KOPT-K1 (cell line): ENCODE results near the gene UBR7.

Experiments used
- H3K27ac ChIP-seq: fragments of 200-600 bp; sonication (generic); 2 replicates; pipeline ENCODE4 v1.5.1; 2016; ENCODE audit warnings: antibody characterized with exemption, mild to moderate bottlenecking, low read depth, low read length; ENCODE audit not compliant: poor library complexity, severe bottlenecking
- H3K36me3 ChIP-seq: fragments of 200-600 bp; sonication (generic); 2 replicates; pipeline ENCODE4 v1.5.1; 2017; ENCODE audit warnings: antibody characterized with exemption, mild to moderate bottlenecking, low read length, moderate library complexity; ENCODE audit not compliant: insufficient read depth
- H3K9me3 ChIP-seq: fragments of 200-600 bp; sonication (generic); 2 replicates; pipeline ENCODE4 v1.5.1; 2017; ENCODE audit warnings: antibody characterized with exemption, low read length, mild to moderate bottlenecking; ENCODE audit not compliant: insufficient read depth, poor library complexity, severe bottlenecking

Gene UBR7

DNA sequence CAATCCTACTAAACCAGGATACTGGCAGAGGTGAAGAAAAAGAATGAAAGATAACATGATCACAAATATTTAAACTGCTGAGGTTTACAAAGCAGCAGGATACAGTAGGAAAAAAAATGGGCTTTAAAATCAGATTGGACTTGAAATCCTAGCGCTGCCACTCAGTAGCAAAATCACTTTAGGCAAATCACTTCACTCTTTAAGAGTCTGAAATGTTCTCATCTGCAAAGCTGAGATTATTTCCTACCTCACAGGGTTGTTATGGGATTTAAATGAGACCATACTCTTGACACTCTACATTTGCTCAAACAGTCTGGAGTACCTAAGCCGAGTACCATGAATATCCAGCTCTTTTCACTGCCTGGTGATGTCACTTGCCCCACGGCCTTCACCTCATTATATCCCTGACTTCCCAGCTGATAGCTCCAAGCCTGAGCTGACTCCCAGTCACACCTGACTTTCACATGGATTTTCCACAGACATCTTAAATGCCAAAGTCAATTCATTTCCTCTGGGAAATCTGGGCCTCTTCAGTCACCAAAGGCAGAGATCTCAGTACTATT is 60.2 kb downstream of the UBR7 start:
- H3K36me3 ChIP-seq: peaks cover 6% of the 10 kb centered on the region; the same call in 1 of the 2 replicates
- H3K27ac ChIP-seq: no peak overlapping the region
- no peaks in the 10 kb centered on the region for H3K9me3 ChIP-seq

DNA sequence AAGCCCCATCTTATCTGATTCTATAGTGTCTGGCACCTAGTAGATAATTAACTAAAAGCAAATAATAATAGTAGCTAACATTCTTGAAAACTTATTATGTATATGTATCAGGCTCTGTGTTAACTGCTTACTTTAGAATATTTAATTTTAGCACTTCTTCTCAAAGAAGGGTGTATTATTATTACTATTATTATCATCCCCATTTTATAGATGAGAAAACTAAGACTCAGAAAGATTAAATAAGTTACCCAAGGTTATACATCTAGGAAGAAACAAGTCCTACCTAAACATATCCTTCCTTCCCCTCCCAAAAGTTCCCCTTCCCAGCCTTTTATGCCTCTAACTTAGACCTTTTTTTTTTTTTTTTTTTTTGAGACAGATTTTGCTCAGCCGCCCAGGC is 61.4 kb downstream of the UBR7 start:
- H3K36me3 ChIP-seq: peaks cover 4% of the 10 kb centered on the region; the same call in 1 of the 2 replicates

DNA sequence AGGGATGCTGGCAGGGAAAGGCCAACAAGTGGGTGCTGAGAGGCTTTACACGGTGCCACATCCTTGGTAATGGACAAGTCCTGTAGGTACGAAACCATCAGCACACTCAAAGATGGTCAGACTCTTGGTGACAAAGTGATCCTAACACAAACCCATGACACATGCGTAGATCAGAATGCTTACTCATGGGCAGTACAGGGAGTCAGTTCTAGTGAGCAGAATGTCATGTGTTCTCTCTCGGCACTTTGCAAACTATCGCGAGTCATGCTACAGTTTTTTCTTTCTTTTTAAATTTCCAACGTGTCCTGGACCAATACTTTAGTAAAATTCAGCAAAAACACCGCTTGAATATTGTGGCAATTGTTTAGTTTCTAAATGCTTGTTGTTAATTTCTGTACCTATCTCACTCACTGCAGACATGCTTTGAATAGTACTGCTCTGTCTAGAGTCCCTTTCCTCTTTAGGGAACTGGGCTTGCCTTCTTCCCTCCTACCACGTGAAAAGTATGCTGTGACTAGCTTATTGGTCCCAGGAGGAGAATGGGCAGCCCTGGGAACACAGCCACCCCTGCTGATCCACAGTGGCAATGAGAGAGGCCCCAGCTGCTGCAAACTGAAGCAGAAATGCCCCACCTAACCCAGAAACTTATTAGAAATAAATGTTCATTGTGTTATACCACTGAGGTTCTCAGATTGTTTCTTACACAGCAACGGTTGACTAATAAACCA is 62.4 kb downstream of the UBR7 start:
- Histone ChIP-seq H3K36me3 (no peaks in the 10 kb centered on the region), H3K27ac (no peak overlapping the region), H3K9me3 (no peaks in the 10 kb centered on the region)

More for the DNA sequence above, 61.4 kb downstream of the UBR7 start:
- Histone ChIP-seq H3K27ac (no peak overlapping the region), H3K9me3 (no peaks in the 10 kb centered on the region)

DNA sequence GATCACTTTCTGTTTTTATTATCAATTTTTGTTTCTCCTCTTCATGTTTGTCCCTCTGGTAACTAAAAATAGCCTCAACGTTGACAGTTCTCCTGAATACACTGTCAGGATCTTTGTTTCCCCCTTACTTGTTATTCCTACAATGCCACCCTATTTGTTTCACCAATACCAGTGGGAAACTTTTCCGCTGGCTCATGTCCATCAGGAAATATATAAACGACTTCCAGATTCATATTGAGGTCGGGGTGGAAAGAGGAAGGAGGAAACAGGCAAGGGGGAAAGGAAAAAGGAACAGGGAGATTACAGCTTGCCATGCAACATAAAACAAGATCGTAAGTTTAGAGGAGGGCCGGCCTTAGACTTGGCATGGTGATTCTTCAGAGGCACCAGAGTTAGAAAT is 64.1 kb downstream of the UBR7 start:
- Histone ChIP-seq H3K36me3 (no peaks in the 10 kb centered on the region), H3K9me3 (no peaks in the 10 kb centered on the region), H3K27ac (no peak overlapping the region)

DNA sequence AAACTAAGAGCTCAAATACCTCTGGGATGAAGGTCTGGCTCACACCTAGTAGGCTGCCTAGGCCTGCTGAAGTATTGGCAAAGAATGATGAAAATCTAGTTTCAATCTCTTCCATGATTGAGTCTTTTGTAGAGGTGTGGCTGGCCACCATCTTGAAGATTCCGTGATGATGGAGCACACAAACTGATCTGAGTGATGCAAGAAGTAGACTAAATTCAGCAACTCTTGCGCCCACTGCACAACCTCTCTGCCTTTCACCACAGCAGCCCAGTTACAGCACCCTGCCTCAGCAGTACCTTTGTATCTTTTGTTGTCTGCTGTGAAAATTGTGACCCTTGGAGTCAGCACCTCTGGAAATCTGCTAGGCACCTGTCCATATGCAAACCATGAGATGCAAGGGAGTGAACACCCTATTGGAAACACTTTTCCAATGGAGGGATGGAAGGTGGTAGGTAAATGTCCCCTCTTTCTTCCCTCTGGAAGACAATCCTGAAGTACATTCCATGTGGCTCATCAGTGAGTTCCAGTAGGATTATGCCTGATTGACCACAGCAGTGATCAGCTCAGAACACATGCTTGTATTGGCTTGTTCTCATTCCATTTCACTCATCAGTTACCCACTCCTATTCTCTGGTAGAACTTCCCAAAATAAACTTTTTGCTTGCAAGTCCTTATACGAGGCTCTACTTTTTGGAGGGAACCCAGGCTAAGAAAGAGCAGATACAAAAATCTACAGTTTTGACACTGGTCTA is 67.2 kb downstream of the UBR7 start:
- H3K27ac ChIP-seq: no peak overlapping the region
- no peaks in the 10 kb centered on the region for H3K9me3 ChIP-seq
- no peaks in the 10 kb centered on the region for H3K36me3 ChIP-seq

DNA sequence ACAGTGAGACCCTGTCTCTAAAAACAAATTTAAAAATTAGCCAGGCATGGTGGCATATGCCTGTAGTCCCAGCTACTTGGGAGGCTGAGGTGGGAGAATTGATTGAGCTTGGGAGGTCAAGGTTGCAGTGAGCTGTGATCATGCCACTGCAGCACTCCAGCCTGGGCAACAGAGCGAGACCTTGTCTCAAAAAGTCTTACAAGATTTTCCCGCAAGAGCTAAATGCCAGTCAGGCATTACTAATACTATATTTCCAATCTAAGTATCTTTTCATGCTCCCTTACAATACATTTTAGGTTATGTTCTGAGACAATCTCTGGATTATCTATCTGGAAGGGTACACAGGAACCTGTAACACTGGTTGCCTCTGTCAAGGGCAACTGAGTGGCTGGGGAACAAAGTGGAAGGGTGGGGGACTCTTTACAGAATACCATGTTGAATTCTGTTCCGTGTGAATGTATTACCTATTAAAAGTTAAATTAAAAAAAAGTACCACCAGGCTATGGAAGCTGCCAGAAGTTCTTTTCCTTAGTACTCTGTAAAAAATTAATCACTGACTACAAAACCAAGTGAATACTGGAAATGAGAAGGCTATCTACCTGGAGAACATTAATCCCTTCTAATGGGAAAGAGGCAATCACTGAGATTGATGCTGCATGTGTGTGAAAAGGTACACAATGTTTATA is 69.1 kb downstream of the UBR7 start:
- no peaks in the 10 kb centered on the region for H3K9me3 ChIP-seq
- no peak overlapping the region for H3K27ac ChIP-seq
- H3K36me3 ChIP-seq: no peaks in the 10 kb centered on the region
